Body of pancreas (tissue), 4 donors: ENCODE measurements around the gene SLC25A46.

Experiments used
- POLR2A ChIP-seq, 3 donors: fragments of 450-650 bp; IDR thresholded peaks; one replicate each; pipeline ENCODE4 v1.6.1; 2016; ENCODE audit warnings: antibody characterized with exemption in 3 of 3, mild to moderate bottlenecking in 2 of 3
- TF ChIP-seq, protein P1 (sequence below), 7 experiments: fragments of 450-650 bp in 4 of 7; fragments of 200-600 bp in 3 of 7; sonication (generic) in 3 of 7; IDR thresholded peaks; one replicate each; pipeline ENCODE4 v1.5.1; 2016 to 2019; ENCODE audit warnings: antibody characterized with exemption in 7 of 7

GRCh38 chr5:110760158-110760557, 21.4 kb downstream of the SLC25A46 start:
- TF ChIP-seq, protein P1, sequence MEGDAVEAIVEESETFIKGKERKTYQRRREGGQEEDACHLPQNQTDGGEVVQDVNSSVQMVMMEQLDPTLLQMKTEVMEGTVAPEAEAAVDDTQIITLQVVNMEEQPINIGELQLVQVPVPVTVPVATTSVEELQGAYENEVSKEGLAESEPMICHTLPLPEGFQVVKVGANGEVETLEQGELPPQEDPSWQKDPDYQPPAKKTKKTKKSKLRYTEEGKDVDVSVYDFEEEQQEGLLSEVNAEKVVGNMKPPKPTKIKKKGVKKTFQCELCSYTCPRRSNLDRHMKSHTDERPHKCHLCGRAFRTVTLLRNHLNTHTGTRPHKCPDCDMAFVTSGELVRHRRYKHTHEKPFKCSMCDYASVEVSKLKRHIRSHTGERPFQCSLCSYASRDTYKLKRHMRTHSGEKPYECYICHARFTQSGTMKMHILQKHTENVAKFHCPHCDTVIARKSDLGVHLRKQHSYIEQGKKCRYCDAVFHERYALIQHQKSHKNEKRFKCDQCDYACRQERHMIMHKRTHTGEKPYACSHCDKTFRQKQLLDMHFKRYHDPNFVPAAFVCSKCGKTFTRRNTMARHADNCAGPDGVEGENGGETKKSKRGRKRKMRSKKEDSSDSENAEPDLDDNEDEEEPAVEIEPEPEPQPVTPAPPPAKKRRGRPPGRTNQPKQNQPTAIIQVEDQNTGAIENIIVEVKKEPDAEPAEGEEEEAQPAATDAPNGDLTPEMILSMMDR (IDR thresholded peaks at IDR 0.05), result no peak
- TF ChIP-seq POLR2A (IDR thresholded peaks at IDR 0.05), result no peak
